PC-9 (cell line): ENCODE data around the gene ANO2. TPM values are rescaled to one million over a fixed set of nuclear protein-coding genes. Genes with fewer than 3 reads are reported as not detected.

Experiments used
- BruUV-seq: library from RNA; stranded (reverse); fragments of 400-500 nt; replicated peaks from 2 replicates; lab custom pipeline; 2021; lab: Mats Ljungman, UMichigan
- CTCF ChIA-PET: fragments of 300-600 bp; sonication (Branson Sonifier 250); formaldehyde crosslinking; loops from one replicate; lab custom pipeline; 2022; ENCODE audit warnings: antibody characterized with exemption; lab: Charles Lee
- POLR2A ChIA-PET: fragments of 300-600 bp; sonication (Branson Sonifier 250); formaldehyde crosslinking; loops from one replicate; lab custom pipeline; 2022; ENCODE audit warnings: antibody characterized with exemption; ENCODE audit not compliant: unreplicated experiment; lab: Charles Lee
- DNase-seq, 2 experiments: peaks; one replicate each; pipeline versions ENCODE4 v3.0.0 to v3.0.0-alpha.2; 2015 to 2022; ENCODE audit warnings: mixed read lengths in 1 of 2
- H2AFZ ChIP-seq: fragments of 200-600 bp; sonication (generic); 2 replicates; pipeline ENCODE4 v1.8.1; 2017; ENCODE audit warnings: antibody characterized with exemption
- H3F3A ChIP-seq: fragments of 200-600 bp; sonication (generic); 2 replicates; pipeline ENCODE4 v1.8.1; 2017; ENCODE audit warnings: antibody characterized with exemption, mild to moderate bottlenecking, low read depth; ENCODE audit not compliant: insufficient read depth
- H3K27ac ChIP-seq: fragments of 200-600 bp; sonication (generic); 2 replicates; pipeline ENCODE4 v1.6.1; 2016; ENCODE audit warnings: mixed run types
- H3K27me3 ChIP-seq: fragments of 200-600 bp; sonication (generic); 2 replicates; pipeline ENCODE4 v1.6.1; 2016; ENCODE audit warnings: low read depth, mixed run types; ENCODE audit not compliant: insufficient read depth
- H3K36me3 ChIP-seq: fragments of 200-600 bp; sonication (generic); 2 replicates; pipeline ENCODE4 v1.6.1; 2016; ENCODE audit warnings: low read depth, mixed run types
- H3K4me1 ChIP-seq: fragments of 200-600 bp; sonication (generic); replicated peaks from 2 replicates; pipeline ENCODE4 v1.6.1; 2016; ENCODE audit warnings: mixed run types; ENCODE audit not compliant: insufficient read depth
- H3K4me2 ChIP-seq: fragments of 200-600 bp; sonication (generic); 2 replicates; pipeline ENCODE4 v1.6.1; 2017; ENCODE audit warnings: mixed run types
- H3K4me3 ChIP-seq: fragments of 200-600 bp; sonication (generic); 2 replicates; pipeline ENCODE4 v1.6.1; 2016; ENCODE audit warnings: mixed run types
- H3K79me2 ChIP-seq: fragments of 200-600 bp; sonication (generic); 2 replicates; pipeline ENCODE4 v1.6.1; 2017; ENCODE audit warnings: low read depth, mixed run types
- H3K9me2 ChIP-seq: fragments of 200-600 bp; sonication (generic); 2 replicates; pipeline ENCODE4 v1.8.1; 2017; ENCODE audit warnings: mild to moderate bottlenecking; ENCODE audit not compliant: insufficient read depth
- H3K9me3 ChIP-seq: fragments of 200-600 bp; sonication (generic); 2 replicates; pipeline ENCODE4 v1.8.1; 2016; ENCODE audit warnings: low read depth; ENCODE audit not compliant: insufficient read depth
- H4K20me1 ChIP-seq: fragments of 200-600 bp; sonication (generic); 2 replicates; pipeline ENCODE4 v1.8.1; 2017; ENCODE audit not compliant: insufficient read depth
- EZH2 ChIP-seq: fragments of 200-600 bp; sonication (generic); IDR thresholded peaks from 2 replicates; pipeline ENCODE4 v1.8.0; 2017; ENCODE audit warnings: antibody characterized with exemption, low read depth
- intact Hi-C: fragments of 100-400 bp; cut with micrococcal nuclease; formaldehyde crosslinking; loops from one replicate; pipeline ENCODE4 v1.10.0; 2022; ENCODE audit not compliant: unreplicated experiment
- total RNA-seq: library from RNA; stranded (reverse); gene quantifications from 2 replicates; pipeline ENCODE4 v1.2.3, GENCODE V29; 2021
- TF ChIP-seq, protein P1 (sequence below): fragments of 200-600 bp; sonication (generic); conservative IDR thresholded peaks from 2 replicates; pipeline ENCODE4 v1.6.1; 2017; ENCODE audit warnings: mixed run types, antibody characterized with exemption, mild to moderate bottlenecking, moderate library complexity

Gene ANO2
- total RNA-seq, 1 experiment from 2014 or later = not detected

DNA sequence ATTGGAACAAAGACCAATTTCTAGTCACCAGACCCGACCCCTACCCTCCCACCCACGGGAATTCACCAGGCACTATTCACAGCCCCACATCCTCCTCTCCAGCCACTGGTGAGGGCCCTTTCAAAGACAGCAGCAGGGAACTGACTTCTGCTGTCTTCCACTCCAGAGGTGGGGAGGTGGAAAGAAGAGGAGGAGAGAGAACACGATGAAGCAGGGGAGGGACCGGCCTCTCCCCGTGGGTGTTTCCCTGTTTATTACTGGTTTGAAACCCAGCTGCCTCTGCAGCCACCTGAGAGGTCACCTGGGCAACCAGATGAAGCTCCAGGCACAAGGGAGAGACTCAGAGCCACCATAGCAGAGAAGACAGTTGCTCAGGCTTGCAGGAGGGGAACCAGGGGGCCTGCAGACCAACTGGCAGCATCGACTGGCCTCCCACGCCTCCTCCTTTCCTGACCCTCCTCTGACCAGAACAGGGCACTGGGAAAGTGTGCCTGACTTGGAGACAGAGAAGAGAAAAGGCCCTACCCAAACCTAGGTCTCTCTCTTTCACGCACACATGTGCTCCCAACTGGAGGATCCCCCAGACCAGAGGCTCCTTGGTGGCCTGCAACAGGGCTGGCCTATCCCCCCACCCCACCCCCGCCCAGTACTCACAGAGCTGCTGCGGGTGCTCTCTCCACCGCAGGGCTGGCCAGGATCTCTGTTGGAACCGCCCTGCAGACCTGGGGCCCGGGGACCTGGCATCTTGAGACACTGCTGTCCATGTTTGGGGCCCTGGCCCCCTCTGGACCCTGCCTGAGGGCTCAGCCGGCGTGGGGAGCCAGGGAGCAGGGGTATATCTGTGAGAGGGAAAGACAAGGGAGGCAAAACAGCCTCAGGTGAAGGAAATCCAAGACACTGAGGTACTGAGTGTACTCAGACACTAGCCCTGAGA, 22.8 kb downstream of the ANO2 start:
- CTCF ChIA-PET = interaction anchor here (0.6 kb wide), 1 partner anchor 176 kb away, joined by 4 read pairs; no protein-coding TSS in a partner anchor
- H2AFZ ChIP-seq = no peak overlapping the region

DNA sequence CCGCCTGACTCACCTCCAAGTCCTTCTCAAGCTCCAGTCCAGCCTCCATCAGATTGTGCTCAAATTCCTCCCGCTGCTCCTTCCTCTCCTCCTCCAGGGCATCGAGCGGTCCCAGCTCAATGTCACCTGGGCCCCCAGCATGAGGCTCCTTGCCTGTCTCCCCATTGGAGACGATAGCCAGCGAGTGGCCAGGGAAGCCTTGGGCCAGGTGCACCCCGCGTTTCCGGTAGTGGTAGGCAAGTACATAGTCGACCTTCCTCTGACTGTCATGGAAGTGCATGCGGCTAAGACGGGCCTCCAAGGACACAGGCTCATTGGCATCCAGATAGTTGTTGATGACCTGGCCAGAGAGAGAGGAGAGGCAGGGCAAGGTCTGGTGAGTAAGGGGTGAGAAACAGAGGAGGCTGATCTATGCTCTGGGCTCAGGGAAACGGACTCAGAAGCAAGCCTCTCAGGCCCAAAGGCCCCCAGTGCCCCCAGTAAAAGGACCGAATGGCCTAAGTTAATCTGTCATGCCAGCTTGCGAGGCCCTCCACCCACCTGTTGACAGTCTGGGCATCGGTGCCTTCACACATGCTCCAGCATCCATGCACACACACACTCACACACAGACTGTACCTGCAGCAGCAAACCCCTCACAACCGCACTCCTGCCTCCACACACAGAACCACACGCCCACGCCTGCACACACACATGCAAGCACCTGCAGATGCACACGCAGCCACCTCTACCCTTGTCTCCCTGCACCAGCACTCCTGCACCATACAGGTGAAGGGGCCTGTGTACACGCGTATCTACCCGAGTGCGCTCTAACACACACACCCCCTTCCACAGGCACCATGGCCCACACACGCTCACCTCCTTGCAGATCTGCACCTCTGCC, 23.8 kb downstream of the ANO2 start:
- H4K20me1 ChIP-seq = no peaks in the 10 kb centered on the region
- no peak overlapping the region for H3K4me2 ChIP-seq
- H3K79me2 ChIP-seq = no peaks in the 10 kb centered on the region
- no TSS peak for BruUV-seq
- peaks cover 90% of the 10 kb centered on the region for H3K27me3 ChIP-seq
- no peak overlapping the region for H2AFZ ChIP-seq
- no peaks in the 10 kb centered on the region for H3K9me3 ChIP-seq
- no peaks in the 10 kb centered on the region for H3K9me2 ChIP-seq
- DNase-seq = no peak
- intact Hi-C loops = no loop called here
- H3K27ac ChIP-seq = no peak overlapping the region
- no peak for TF ChIP-seq EZH2
- TF ChIP-seq, protein P1, sequence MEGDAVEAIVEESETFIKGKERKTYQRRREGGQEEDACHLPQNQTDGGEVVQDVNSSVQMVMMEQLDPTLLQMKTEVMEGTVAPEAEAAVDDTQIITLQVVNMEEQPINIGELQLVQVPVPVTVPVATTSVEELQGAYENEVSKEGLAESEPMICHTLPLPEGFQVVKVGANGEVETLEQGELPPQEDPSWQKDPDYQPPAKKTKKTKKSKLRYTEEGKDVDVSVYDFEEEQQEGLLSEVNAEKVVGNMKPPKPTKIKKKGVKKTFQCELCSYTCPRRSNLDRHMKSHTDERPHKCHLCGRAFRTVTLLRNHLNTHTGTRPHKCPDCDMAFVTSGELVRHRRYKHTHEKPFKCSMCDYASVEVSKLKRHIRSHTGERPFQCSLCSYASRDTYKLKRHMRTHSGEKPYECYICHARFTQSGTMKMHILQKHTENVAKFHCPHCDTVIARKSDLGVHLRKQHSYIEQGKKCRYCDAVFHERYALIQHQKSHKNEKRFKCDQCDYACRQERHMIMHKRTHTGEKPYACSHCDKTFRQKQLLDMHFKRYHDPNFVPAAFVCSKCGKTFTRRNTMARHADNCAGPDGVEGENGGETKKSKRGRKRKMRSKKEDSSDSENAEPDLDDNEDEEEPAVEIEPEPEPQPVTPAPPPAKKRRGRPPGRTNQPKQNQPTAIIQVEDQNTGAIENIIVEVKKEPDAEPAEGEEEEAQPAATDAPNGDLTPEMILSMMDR = no peak
- ChIA-PET CTCF (no interaction called here), POLR2A (no interaction called here)
- H3F3A ChIP-seq = no peaks in the 10 kb centered on the region
- no peaks in the 10 kb centered on the region for H3K36me3 ChIP-seq
- H3K4me1 ChIP-seq = no peaks in the 10 kb centered on the region
- H3K4me3 ChIP-seq = no peak overlapping the region

More for the DNA sequence above, 22.8 kb downstream of the ANO2 start:
- peaks cover 90% of the 10 kb centered on the region for H3K27me3 ChIP-seq
- no peak overlapping the region for H3K27ac ChIP-seq
- H3K4me1 ChIP-seq = no peaks in the 10 kb centered on the region
- H3K9me3 ChIP-seq = no peaks in the 10 kb centered on the region
- no peak for TF ChIP-seq EZH2
- TF ChIP-seq, protein P1 = no peak
- no TSS peak for BruUV-seq
- no peaks in the 10 kb centered on the region for H3K79me2 ChIP-seq
- no peaks in the 10 kb centered on the region for H4K20me1 ChIP-seq
- H3F3A ChIP-seq = no peaks in the 10 kb centered on the region
- DNase-seq = no peak
- H3K36me3 ChIP-seq = no peaks in the 10 kb centered on the region
- intact Hi-C loops = no loop called here
- H3K9me2 ChIP-seq = no peaks in the 10 kb centered on the region
- POLR2A ChIA-PET = no interaction called here
- no peak overlapping the region for H3K4me3 ChIP-seq
- no peak overlapping the region for H3K4me2 ChIP-seq

DNA sequence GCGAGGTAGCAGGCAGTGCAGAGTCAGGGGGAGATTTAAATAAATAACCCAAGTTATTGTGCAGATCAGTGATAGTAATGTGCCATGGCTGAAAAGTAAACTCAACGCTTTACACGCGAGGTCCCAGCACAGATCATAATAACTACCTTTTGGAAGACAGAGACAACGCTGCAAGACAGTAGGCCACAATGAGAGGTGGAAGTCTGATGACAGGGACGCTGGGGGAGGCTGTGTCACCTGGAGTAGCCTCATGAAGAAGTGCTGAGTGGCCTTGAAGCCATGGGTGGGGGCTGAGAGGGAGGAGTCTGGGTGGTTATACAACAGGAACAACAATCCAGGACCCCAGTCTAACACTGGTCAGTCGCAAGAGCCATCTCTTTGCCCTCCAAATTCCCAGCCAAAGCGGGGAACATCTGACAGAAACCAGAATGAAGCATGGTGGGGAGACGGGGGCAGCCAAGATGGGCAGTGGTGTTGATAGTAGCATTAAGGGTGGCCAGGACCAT, 28.2 kb downstream of the ANO2 start:
- Histone ChIP-seq H3K9me3 (no peaks in the 10 kb centered on the region), H3K9me2 (no peaks in the 10 kb centered on the region), H3K4me3 (no peak overlapping the region), H3K79me2 (no peaks in the 10 kb centered on the region), H2AFZ (no peak overlapping the region), H3K4me1 (no peaks in the 10 kb centered on the region), H3K36me3 (no peaks in the 10 kb centered on the region), H3K4me2 (no peak overlapping the region), H3K27me3 (peaks cover 90% of the 10 kb centered on the region), H4K20me1 (no peaks in the 10 kb centered on the region), H3K27ac (no peak overlapping the region), H3F3A (no peaks in the 10 kb centered on the region)
- no TSS peak for BruUV-seq
- DNase-seq = no peak
- POLR2A ChIA-PET = no interaction called here
- no peak for TF ChIP-seq EZH2
- TF ChIP-seq, protein P1 = no peak
- intact Hi-C loops = no loop called here
- CTCF ChIA-PET = no interaction called here
